H9 (cell line): ENCODE data around the gene GPC4. TPM values are rescaled to one million over a fixed set of nuclear protein-coding genes. Genes with fewer than 3 reads are reported as not detected.

Experiments
- DNase-seq: peaks from one replicate; pipeline ENCODE4 v3.0.0-alpha.2; 2017
- H2AFZ ChIP-seq: one replicate; pipeline ENCODE4 v1.6.1; 2013; ENCODE audit warnings: mild to moderate bottlenecking, low read length, control low read depth, moderate library complexity
- H2AK5ac ChIP-seq: 2 replicates; pipeline ENCODE4 v1.6.1; 2013; ENCODE audit warnings: low read length, control low read depth, mixed read lengths; ENCODE audit not compliant: insufficient read length
- H2BK120ac ChIP-seq: one replicate; pipeline ENCODE4 v1.6.1; 2013; ENCODE audit warnings: low read depth, mild to moderate bottlenecking, low read length, control low read depth, inconsistent platforms; ENCODE audit not compliant: poor library complexity, severe bottlenecking
- H2BK12ac ChIP-seq: 2 replicates; pipeline ENCODE4 v1.6.1; 2013; ENCODE audit warnings: low read length, control low read depth, mixed read lengths, low read depth; ENCODE audit not compliant: insufficient read length
- H2BK15ac ChIP-seq: 2 replicates; pipeline ENCODE4 v1.6.1; 2013; ENCODE audit warnings: low read depth, low read length, control low read depth
- H2BK20ac ChIP-seq: one replicate; pipeline ENCODE4 v1.6.1; 2013; ENCODE audit warnings: low read depth, mild to moderate bottlenecking, low read length, control low read depth, inconsistent platforms; ENCODE audit not compliant: poor library complexity, severe bottlenecking
- H2BK5ac ChIP-seq: 2 replicates; pipeline ENCODE4 v1.6.1; 2013; ENCODE audit warnings: low read length, control low read depth, mixed read lengths; ENCODE audit not compliant: insufficient read length
- H3K14ac ChIP-seq: 2 replicates; pipeline ENCODE4 v1.6.1; 2013; ENCODE audit warnings: low read length, control low read depth; ENCODE audit not compliant: insufficient read depth
- H3K18ac ChIP-seq: 2 replicates; pipeline ENCODE4 v1.6.1; 2013; ENCODE audit warnings: low read depth, mild to moderate bottlenecking, mixed read lengths, low read length, control low read depth; ENCODE audit not compliant: insufficient read length
- H3K23ac ChIP-seq: 2 replicates; pipeline ENCODE4 v1.6.1; 2013; ENCODE audit warnings: low read length, control low read depth, mixed read lengths, low read depth; ENCODE audit not compliant: insufficient read length
- H3K23me2 ChIP-seq: 2 replicates; pipeline ENCODE4 v1.6.1; 2013; ENCODE audit warnings: low read depth, mild to moderate bottlenecking, mixed read lengths, low read length, control low read depth; ENCODE audit not compliant: insufficient read length, poor library complexity, severe bottlenecking
- H3K27ac ChIP-seq: 2 replicates; pipeline ENCODE4 v1.5.1; 2013; ENCODE audit warnings: low read length, control low read depth, mixed read lengths, low read depth; ENCODE audit not compliant: insufficient read length
- H3K27me3 ChIP-seq: 2 replicates; pipeline ENCODE4 v1.6.1; 2013; ENCODE audit warnings: low read length, control low read depth, inconsistent platforms; ENCODE audit not compliant: insufficient read depth
- H3K4ac ChIP-seq: 2 replicates; pipeline ENCODE4 v1.6.1; 2013; ENCODE audit warnings: low read depth, mild to moderate bottlenecking, control low read depth, inconsistent platforms, low read length, moderate library complexity
- H3K4me1 ChIP-seq: 2 replicates; pipeline ENCODE4 v1.6.1; 2013; ENCODE audit warnings: low read length, control low read depth, inconsistent platforms; ENCODE audit not compliant: insufficient read depth
- H3K4me2 ChIP-seq: 2 replicates; pipeline ENCODE4 v1.6.1; 2013; ENCODE audit warnings: low read length, control low read depth, mixed read lengths; ENCODE audit not compliant: insufficient read length, insufficient read depth
- H3K56ac ChIP-seq: 2 replicates; pipeline ENCODE4 v1.6.1; 2013; ENCODE audit warnings: low read depth, mild to moderate bottlenecking, mixed read lengths, low read length, control low read depth; ENCODE audit not compliant: insufficient read length
- H3K79me1 ChIP-seq: 2 replicates; pipeline ENCODE4 v1.6.1; 2013; ENCODE audit warnings: low read depth, mild to moderate bottlenecking, moderate library complexity, low read length, control low read depth, inconsistent platforms; ENCODE audit not compliant: insufficient read depth, poor library complexity, severe bottlenecking
- H3K79me2 ChIP-seq: 2 replicates; pipeline ENCODE4 v1.6.1; 2013; ENCODE audit warnings: low read length, control low read depth, inconsistent platforms; ENCODE audit not compliant: insufficient read depth
- H3K9ac ChIP-seq: 2 replicates; pipeline ENCODE4 v1.6.1; 2013; ENCODE audit warnings: low read length, control low read depth, mixed read lengths; ENCODE audit not compliant: insufficient read length; ENCODE audit errors: extremely low read depth
- H3K9me3 ChIP-seq: one replicate; pipeline ENCODE4 v1.6.1; 2013; ENCODE audit warnings: low read depth, low read length, inconsistent platforms; ENCODE audit not compliant: control insufficient read depth
- H3T11ph ChIP-seq: one replicate; pipeline ENCODE4 v1.6.1; 2013; ENCODE audit warnings: mild to moderate bottlenecking, low read length, control low read depth, inconsistent platforms
- H4K20me1 ChIP-seq: one replicate; pipeline ENCODE4 v1.6.1; 2013; ENCODE audit not compliant: control insufficient read depth, insufficient read length, insufficient read depth
- H4K5ac ChIP-seq: 2 replicates; pipeline ENCODE4 v1.6.1; 2013; ENCODE audit warnings: low read depth, mild to moderate bottlenecking, mixed read lengths, low read length, control low read depth; ENCODE audit not compliant: insufficient read length
- H4K8ac ChIP-seq: replicated peaks from 2 replicates; pipeline ENCODE4 v1.6.1; 2013; ENCODE audit warnings: low read length, control low read depth, mixed read lengths, low read depth; ENCODE audit not compliant: insufficient read length
- H4K91ac ChIP-seq: 2 replicates; pipeline ENCODE4 v1.6.1; 2013; ENCODE audit warnings: low read depth, mild to moderate bottlenecking, moderate library complexity, mixed read lengths, low read length, control low read depth; ENCODE audit not compliant: insufficient read length
- H3K27ac Mint-ChIP-seq, 3 experiments: 2 replicates in 2 of 3; 3 replicates in 1 of 3; pipeline ENCODE4 v1.8.0; 2020 to 2021; ENCODE audit warnings: mixed read lengths in 3 of 3, mild to moderate bottlenecking in 1 of 3, moderate library complexity in 1 of 3
- H3K27me3 Mint-ChIP-seq: 2 replicates; pipeline ENCODE4 v1.8.0; 2021; ENCODE audit warnings: low read depth, mild to moderate bottlenecking, moderate library complexity, mixed read lengths
- H3K36me3 Mint-ChIP-seq, 3 experiments: 2 replicates in 2 of 3; 3 replicates in 1 of 3; pipeline ENCODE4 v1.8.0; 2020 to 2021; ENCODE audit warnings: low read depth in 3 of 3, mixed read lengths in 3 of 3; ENCODE audit not compliant: insufficient read depth in 1 of 3
- H3K4me1 Mint-ChIP-seq, 2 experiments: 2 replicates each; pipeline ENCODE4 v1.8.0; 2020; ENCODE audit warnings: mixed read lengths in 2 of 2
- H3K4me3 Mint-ChIP-seq, 2 experiments: 2 replicates in 1 of 2; 3 replicates in 1 of 2; pipeline ENCODE4 v1.8.0; 2020 to 2021; ENCODE audit warnings: mild to moderate bottlenecking in 2 of 2, mixed read lengths in 2 of 2, moderate library complexity in 1 of 2
- H3K9me3 Mint-ChIP-seq, 2 experiments: 2 replicates in 1 of 2; 3 replicates in 1 of 2; pipeline ENCODE4 v1.8.0; 2020; ENCODE audit warnings: mild to moderate bottlenecking in 2 of 2, mixed read lengths in 2 of 2, moderate library complexity in 1 of 2
- WGBS: extraction: QIAGEN DNeasy Blood & Tissue Kit; methylation state at CpG from one replicate; pipeline ENCODE4 v1.1.7; 2013; ENCODE audit warnings: missing lambda C conversion rate, low lambda C conversion rate, mixed read lengths; ENCODE audit not compliant: insufficient read length; ENCODE audit errors: extremely low coverage; 5-methylcytosine and 5-hydroxymethylcytosine counted together
- total RNA-seq: library from RNA; stranded (reverse); gene quantifications from 2 replicates; pipeline ENCODE4 v1.2.1, GENCODE V29; 2021
- TF ChIP-seq, protein P1 (sequence below): fragments of 200-600 bp; sonication (generic); conservative IDR thresholded peaks from 3 replicates; pipeline ENCODE4 v1.8.0; 2021; ENCODE audit warnings: antibody characterized with exemption, mild to moderate bottlenecking

The GPC4 gene
- total RNA-seq, 1 experiment from 2014 or later, result 416 TPM

- H3K4me3 Mint-ChIP-seq, result peak overlapping the region; percentile 12 to 61; a peak in 4 of 5 replicates
- TF ChIP-seq, protein P1, sequence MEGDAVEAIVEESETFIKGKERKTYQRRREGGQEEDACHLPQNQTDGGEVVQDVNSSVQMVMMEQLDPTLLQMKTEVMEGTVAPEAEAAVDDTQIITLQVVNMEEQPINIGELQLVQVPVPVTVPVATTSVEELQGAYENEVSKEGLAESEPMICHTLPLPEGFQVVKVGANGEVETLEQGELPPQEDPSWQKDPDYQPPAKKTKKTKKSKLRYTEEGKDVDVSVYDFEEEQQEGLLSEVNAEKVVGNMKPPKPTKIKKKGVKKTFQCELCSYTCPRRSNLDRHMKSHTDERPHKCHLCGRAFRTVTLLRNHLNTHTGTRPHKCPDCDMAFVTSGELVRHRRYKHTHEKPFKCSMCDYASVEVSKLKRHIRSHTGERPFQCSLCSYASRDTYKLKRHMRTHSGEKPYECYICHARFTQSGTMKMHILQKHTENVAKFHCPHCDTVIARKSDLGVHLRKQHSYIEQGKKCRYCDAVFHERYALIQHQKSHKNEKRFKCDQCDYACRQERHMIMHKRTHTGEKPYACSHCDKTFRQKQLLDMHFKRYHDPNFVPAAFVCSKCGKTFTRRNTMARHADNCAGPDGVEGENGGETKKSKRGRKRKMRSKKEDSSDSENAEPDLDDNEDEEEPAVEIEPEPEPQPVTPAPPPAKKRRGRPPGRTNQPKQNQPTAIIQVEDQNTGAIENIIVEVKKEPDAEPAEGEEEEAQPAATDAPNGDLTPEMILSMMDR, result no peak
- peak overlapping the region; percentile 62 for H3K27ac ChIP-seq
- no peak overlapping the region for H4K91ac ChIP-seq
- H4K5ac ChIP-seq, result no peak overlapping the region
- no peaks in the 10 kb centered on the region for H4K20me1 ChIP-seq
- no peaks in the 10 kb centered on the region for H3K23me2 ChIP-seq
- DNase-seq, result peak; percentile 53
- H3K4me2 ChIP-seq, result peak overlapping the region; percentile 58
- peaks cover 1% of the 10 kb centered on the region; the same call in 1 of the 2 replicates for H3K27me3 Mint-ChIP-seq
- H3K36me3 Mint-ChIP-seq, result no peaks in the 10 kb centered on the region
- H2AFZ ChIP-seq, result no peak overlapping the region
- H3K4me1 ChIP-seq, result peaks cover 43% of the 10 kb centered on the region; the same call in 1 of the 2 replicates
- no peak overlapping the region for H3K18ac ChIP-seq
- H2BK20ac ChIP-seq, result no peak overlapping the region
- no peak overlapping the region for H2AK5ac ChIP-seq
- peaks cover 75 to 80% of the 10 kb centered on the region in 2 experiments for H3K4me1 Mint-ChIP-seq
- H3K9me3 ChIP-seq, result no peaks in the 10 kb centered on the region
- no peak overlapping the region for H3K56ac ChIP-seq
- H3K27ac Mint-ChIP-seq, result peak overlapping the region; percentile 90 to 99 (median 97)
- no peak overlapping the region for H4K8ac ChIP-seq
- no peak overlapping the region for H3K9ac ChIP-seq
- H2BK15ac ChIP-seq, result no peak overlapping the region
- no peak overlapping the region for H3K23ac ChIP-seq
- no peaks in the 10 kb centered on the region for H3K27me3 ChIP-seq
- peak overlapping the region; percentile 60; the same call in 1 of the 2 replicates for H3K14ac ChIP-seq
- no peaks in the 10 kb centered on the region for H3K79me1 ChIP-seq
- H3T11ph ChIP-seq, result no peak overlapping the region
- no CpG with 5 or more reads among the region's 7 CpGs for WGBS
- H2BK5ac ChIP-seq, result no peak overlapping the region
- H2BK120ac ChIP-seq, result no peak overlapping the region
- H3K4ac ChIP-seq, result no peak overlapping the region
- no peak overlapping the region for H2BK12ac ChIP-seq
- peaks cover 0 to 2% of the 10 kb centered on the region in 2 experiments; a peak in 1 of 5 replicates for H3K9me3 Mint-ChIP-seq
- no peaks in the 10 kb centered on the region for H3K79me2 ChIP-seq
These were observed 25.5 kb upstream of the GPC4 start for GRCh38 chrX:133440797-133441163.
